Non-pigmented ciliary epithelial cell (primary cell): ENCODE results near the gene S100A7.

ENCODE experiments used
- DNase-seq: peaks from one replicate; pipeline ENCODE4 v3.0.0-alpha.2; 2010; ENCODE audit warnings: low read depth

S100A7 gene

GRCh38 chr1:153460551-153460950 lies at the start of gene S100A7:
Gene S100A7, minus strand, starts transcription at chr1:153460651. Its CDS starts 1,638 bp downstream, at chr1:153459013.
- no peak for DNase-seq

GRCh38 chr1:153509729-153510354 lies 49.4 kb upstream of the S100A7 start:
- no peak for DNase-seq

DNA sequence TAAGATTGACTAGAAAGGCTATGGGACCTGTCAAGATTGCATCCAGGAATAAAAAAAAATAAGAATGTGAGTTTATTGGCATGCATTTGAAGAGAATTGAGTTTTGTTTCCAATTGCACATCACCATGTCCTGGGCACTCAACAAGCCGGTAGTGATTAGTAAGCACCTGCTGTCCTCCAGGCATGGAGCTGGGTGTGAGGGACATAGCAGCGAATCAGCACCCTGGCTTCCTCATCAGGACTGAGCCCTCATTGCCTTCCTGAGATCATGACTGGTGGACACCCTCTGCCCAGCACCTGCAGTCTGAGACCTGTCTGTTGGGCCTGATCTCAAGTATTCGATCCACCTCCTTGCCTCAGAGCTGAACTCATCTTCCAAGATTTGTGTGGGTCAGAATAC lies 48.6 kb upstream of the S100A7 start:
- no peak for DNase-seq

GRCh38 chr1:153507926-153508583 lies 47.6 kb upstream of the S100A7 start:
- DNase-seq: no peak

GRCh38 chr1:153506831-153507413 lies 46.5 kb upstream of the S100A7 start:
- DNase-seq: peak; percentile 61

DNA sequence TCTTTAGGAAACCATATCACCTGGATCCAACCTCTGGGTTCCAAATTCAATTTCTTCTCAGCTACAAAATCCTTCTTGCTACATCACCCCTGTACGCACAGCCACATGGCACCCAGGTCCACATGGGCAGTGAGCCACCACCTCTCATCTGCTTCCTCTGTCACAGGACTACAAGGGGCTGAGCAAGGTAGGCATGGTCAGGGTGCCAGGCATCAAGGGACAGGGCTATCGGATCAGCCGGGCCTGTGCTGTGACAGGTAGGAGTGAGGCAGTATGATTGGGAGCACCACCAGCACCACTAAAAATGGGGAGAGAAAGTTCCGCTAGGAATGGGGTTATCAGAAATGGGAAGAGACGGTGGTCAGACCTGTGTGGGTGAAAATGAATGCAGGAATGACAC lies 45.9 kb upstream of the S100A7 start:
- no peak for DNase-seq

- DNase-seq: no peak
These were observed 45.1 kb upstream of the S100A7 start for GRCh38 chr1:153505576-153505975.

DNA sequence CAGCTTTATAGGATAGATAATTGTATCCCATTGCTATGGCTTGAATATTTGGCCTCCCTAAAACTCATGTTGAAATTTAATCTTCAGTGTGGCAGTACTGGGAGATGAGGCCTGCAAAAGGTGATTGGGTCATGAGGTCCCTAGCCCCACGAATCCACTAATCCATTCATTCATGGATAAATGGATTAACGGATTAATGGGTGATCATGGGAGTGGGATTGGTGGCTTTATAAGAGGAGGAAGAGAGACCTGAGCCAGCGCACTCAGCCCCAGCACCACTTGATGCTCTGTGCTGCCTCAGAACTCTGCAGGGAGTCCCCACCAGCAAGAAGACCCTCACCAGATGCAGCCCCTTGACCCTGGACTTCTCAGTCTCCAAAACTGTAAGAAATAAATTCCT lies 43.3 kb upstream of the S100A7 start:
- no peak for DNase-seq

GRCh38 chr1:153498746-153499145 lies 38.3 kb upstream of the S100A7 start:
- no peak for DNase-seq

DNA sequence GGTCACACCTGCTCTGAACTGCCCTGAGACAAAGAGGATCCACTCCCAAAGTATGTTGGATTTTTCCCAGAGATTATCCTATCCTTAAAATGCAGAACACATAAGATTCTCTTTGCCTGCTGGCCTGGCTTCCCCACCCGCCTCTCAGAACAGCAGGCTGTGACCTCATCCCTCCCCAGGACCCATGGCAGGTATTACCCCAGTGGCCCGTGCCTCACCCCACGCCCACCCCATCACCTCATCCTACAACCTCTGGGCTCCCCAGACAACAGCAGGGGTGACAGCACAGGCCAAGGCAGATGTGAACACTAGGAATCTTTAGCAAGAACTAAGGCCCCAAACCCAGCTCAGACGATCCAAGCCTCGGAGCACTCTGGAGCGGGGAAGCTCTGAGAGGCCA lies 35.1 kb upstream of the S100A7 start:
- no peak for DNase-seq

DNA sequence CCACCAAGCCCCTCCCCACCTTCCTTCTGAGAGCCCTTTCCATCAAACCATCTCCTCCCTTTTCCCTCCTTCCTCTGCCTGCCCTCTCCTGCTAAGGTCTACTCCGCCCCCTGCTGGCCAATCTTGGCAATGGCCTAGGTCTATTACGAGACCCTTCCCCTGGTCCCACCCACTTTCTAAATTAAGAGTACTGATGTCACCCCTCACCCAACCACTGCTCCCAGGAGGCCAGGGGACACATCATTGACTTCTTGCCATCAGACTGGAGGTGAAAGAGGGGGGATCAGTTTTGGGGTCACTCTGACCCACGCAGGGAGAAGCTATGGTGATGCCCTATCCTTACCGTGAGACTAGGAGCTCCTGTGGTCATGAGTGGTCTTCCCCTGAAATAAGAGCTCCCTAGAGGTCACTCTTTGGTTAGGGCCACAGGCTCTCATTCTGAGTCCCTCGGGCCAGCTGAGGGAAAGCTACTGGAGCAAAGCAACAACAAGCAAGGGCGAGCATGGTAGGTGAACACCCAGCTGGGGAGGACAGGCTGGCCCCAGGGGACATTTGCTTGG lies 34.6 kb upstream of the S100A7 start:
- no peak for DNase-seq

DNA sequence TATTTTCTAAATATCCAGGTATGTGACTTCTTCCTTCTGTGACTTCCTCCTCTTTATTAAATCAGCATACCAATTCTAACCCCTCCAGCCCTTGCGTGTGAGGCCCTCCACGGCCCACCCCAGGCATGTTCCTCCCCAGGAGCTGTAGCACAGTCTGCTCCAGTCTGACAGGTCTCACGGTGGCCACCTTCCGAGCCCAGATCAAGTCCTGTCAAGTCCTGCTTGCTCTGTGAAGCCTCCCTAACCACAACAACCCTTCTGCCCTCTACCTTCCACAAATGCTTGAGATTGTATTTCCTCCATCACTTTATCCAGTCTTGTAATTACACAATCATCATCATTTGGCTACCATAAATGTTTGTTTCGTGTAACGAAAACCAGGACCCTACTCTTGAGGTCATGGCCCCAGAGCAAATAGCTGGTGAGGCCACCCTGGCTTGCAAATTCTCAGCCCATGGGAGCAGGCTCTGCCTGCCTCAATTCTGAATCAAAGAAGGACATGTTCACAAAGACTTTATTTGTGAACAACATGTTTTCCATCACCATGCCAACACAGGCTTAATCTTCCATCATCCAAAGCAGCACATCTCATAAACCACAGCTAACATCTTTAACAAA lies 33.0 kb upstream of the S100A7 start:
- no peak for DNase-seq

GRCh38 chr1:153490272-153491051 lies 30.0 kb upstream of the S100A7 start:
- DNase-seq: peak; percentile 66

- no peak for DNase-seq
These were observed 28.3 kb upstream of the S100A7 start for GRCh38 chr1:153488731-153489130.

- no peak for DNase-seq
These were observed 27.3 kb upstream of the S100A7 start for GRCh38 chr1:153487707-153488106.

GRCh38 chr1:153485863-153486262 lies 25.4 kb upstream of the S100A7 start:
- no peak for DNase-seq

GRCh38 chr1:153483776-153484175 lies 23.3 kb upstream of the S100A7 start:
- no peak for DNase-seq

GRCh38 chr1:153481124-153481523 lies 20.7 kb upstream of the S100A7 start:
- no peak for DNase-seq

GRCh38 chr1:153478692-153479618 lies 18.5 kb upstream of the S100A7 start:
- DNase-seq: no peak

GRCh38 chr1:153478047-153478691 lies 17.7 kb upstream of the S100A7 start:
- no peak for DNase-seq
